GM18861 (cell line): ENCODE results near the gene OLR1.

Experiments
- ATAC-seq: cut with Tn5 transposase; IDR thresholded peaks from one replicate; pipeline ENCODE4 v1.9.1; 2021; ENCODE audit not compliant: unreplicated experiment

OLR1 gene

GRCh38 chr12:10154145-10154496, 17.8 kb downstream of the OLR1 start:
- no peak for ATAC-seq

- no peak for ATAC-seq
These were observed 18.4 kb downstream of the OLR1 start for GRCh38 chr12:10153271-10154144.

- no peak for ATAC-seq
These were observed 20.3 kb downstream of the OLR1 start for GRCh38 chr12:10151621-10152020.

GRCh38 chr12:10147714-10148403, 24.1 kb downstream of the OLR1 start:
- peak; percentile 55 for ATAC-seq

- ATAC-seq, result no peak
These were observed 28.8 kb downstream of the OLR1 start for GRCh38 chr12:10142976-10143589.

GRCh38 chr12:10140001-10140400, 31.9 kb downstream of the OLR1 start:
- no peak for ATAC-seq

- ATAC-seq, result no peak
These were observed 35.2 kb downstream of the OLR1 start for GRCh38 chr12:10136637-10137205.

GRCh38 chr12:10135126-10135525, 36.8 kb downstream of the OLR1 start:
- ATAC-seq, result no peak

GRCh38 chr12:10132850-10133370, 39.0 kb downstream of the OLR1 start:
- no peak for ATAC-seq

- no peak for ATAC-seq
These were observed 40.7 kb downstream of the OLR1 start for GRCh38 chr12:10131111-10131690.

- ATAC-seq, result peak; percentile 97
These were observed 41.9 kb downstream of the OLR1 start, which contains the start of gene CLEC7A for GRCh38 chr12:10130042-10130441. TSS of gene CLEC7A (minus strand) at chr12:10130199. CDS start at chr12:10130082, 117 bp downstream.

GRCh38 chr12:10128687-10129086, 43.2 kb downstream of the OLR1 start:
- ATAC-seq, result no peak

- no peak for ATAC-seq
These were observed 45.5 kb downstream of the OLR1 start for GRCh38 chr12:10126413-10126812.

- no peak for ATAC-seq
These were observed 49.2 kb downstream of the OLR1 start for GRCh38 chr12:10122689-10123088.

- ATAC-seq, result no peak
These were observed 50.7 kb downstream of the OLR1 start for GRCh38 chr12:10121278-10121677.

- no peak for ATAC-seq
These were observed 52.9 kb downstream of the OLR1 start for GRCh38 chr12:10119066-10119465.

- ATAC-seq, result no peak
These were observed 56.0 kb downstream of the OLR1 start for GRCh38 chr12:10115890-10116289.

GRCh38 chr12:10115311-10115710, 56.6 kb downstream of the OLR1 start:
- no peak for ATAC-seq

GRCh38 chr12:10113920-10114319, 58.0 kb downstream of the OLR1 start:
- no peak for ATAC-seq

- no peak for ATAC-seq
These were observed 58.9 kb downstream of the OLR1 start for GRCh38 chr12:10113075-10113474.

- no peak for ATAC-seq
These were observed 60.5 kb downstream of the OLR1 start for GRCh38 chr12:10111451-10111850.
